ENCODE data around the gene BARD1.

Gene BARD1

DNA sequence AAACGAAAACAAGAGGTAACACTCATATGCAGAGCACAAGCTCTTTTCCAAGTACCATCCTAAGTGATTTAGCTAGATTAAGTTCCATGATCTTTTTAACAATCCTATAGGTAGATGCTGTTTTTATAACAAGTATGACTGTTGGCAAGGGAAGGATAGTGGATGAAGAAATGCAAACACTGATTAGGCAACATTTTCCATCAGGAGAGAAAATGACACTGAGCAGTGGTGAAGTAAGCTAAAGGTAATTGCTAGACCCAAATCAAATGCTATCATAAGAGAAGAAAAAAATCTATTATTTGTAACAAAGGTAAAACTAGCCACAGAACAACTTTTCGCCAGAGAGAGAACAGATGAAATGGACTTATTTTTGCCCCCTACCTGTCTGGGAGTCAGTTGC, 34.3 kb upstream of the BARD1 start:
- TF ChIP-seq EZH2 (IDR thresholded peaks at IDR 0.05; ENCODE audit: borderline replicate concordance, low read length): no peak
- TF ChIP-seq, protein P1, sequence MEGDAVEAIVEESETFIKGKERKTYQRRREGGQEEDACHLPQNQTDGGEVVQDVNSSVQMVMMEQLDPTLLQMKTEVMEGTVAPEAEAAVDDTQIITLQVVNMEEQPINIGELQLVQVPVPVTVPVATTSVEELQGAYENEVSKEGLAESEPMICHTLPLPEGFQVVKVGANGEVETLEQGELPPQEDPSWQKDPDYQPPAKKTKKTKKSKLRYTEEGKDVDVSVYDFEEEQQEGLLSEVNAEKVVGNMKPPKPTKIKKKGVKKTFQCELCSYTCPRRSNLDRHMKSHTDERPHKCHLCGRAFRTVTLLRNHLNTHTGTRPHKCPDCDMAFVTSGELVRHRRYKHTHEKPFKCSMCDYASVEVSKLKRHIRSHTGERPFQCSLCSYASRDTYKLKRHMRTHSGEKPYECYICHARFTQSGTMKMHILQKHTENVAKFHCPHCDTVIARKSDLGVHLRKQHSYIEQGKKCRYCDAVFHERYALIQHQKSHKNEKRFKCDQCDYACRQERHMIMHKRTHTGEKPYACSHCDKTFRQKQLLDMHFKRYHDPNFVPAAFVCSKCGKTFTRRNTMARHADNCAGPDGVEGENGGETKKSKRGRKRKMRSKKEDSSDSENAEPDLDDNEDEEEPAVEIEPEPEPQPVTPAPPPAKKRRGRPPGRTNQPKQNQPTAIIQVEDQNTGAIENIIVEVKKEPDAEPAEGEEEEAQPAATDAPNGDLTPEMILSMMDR (IDR thresholded peaks at IDR 0.05; ENCODE audit: low read length): no peak
- H3K79me2 ChIP-seq (ENCODE audit: insufficient read depth, low read length): no peaks in the 10 kb centered on the region
- no peaks in the 10 kb centered on the region for H3K27me3 ChIP-seq (ENCODE audit: insufficient read depth, low read length)
- H3K4me2 ChIP-seq (ENCODE audit: low read length): no peak overlapping the region
- no peaks in the 10 kb centered on the region for H3K4me1 ChIP-seq (ENCODE audit: insufficient read depth, low read length, severe bottlenecking)
- no peak overlapping the region for H2AFZ ChIP-seq (ENCODE audit: low read length)
- H4K20me1 ChIP-seq (ENCODE audit: insufficient read depth, low read length): no peaks in the 10 kb centered on the region
- no peaks in the 10 kb centered on the region for H3F3A ChIP-seq (ENCODE audit: insufficient read depth, low read length)
- no peak overlapping the region for H3K27ac ChIP-seq (ENCODE audit: low read depth, low read length, poor library complexity, severe bottlenecking)
- no peak overlapping the region for H3K9ac ChIP-seq (ENCODE audit: low read length)
- no peaks in the 10 kb centered on the region for H3K36me3 ChIP-seq (ENCODE audit: insufficient read depth, low read length)
- H3K4me3 ChIP-seq (ENCODE audit: low read depth, low read length, poor library complexity, severe bottlenecking): no peak overlapping the region
- H3K9me3 ChIP-seq (ENCODE audit: low read length): peaks cover 5% of the 10 kb centered on the region; the same call in 1 of the 2 replicates
- no peaks in the 10 kb centered on the region for H3K9me2 ChIP-seq (ENCODE audit: low read depth, low read length)

GRCh38 chr2:214839464-214839863, 30.0 kb upstream of the BARD1 start:
- H3K4me3 ChIP-seq (ENCODE audit: low read depth, low read length, poor library complexity, severe bottlenecking): no peak overlapping the region
- no peaks in the 10 kb centered on the region for H3K79me2 ChIP-seq (ENCODE audit: insufficient read depth, low read length)
- H2AFZ ChIP-seq (ENCODE audit: low read length): no peak overlapping the region
- no peaks in the 10 kb centered on the region for H4K20me1 ChIP-seq (ENCODE audit: insufficient read depth, low read length)
- no peak overlapping the region for H3K27ac ChIP-seq (ENCODE audit: low read depth, low read length, poor library complexity, severe bottlenecking)
- no peaks in the 10 kb centered on the region for H3K9me2 ChIP-seq (ENCODE audit: low read depth, low read length)
- no peak overlapping the region for H3K4me2 ChIP-seq (ENCODE audit: low read length)
- H3F3A ChIP-seq (ENCODE audit: insufficient read depth, low read length): no peaks in the 10 kb centered on the region
- no peaks in the 10 kb centered on the region for H3K36me3 ChIP-seq (ENCODE audit: insufficient read depth, low read length)
- H3K9ac ChIP-seq (ENCODE audit: low read length): no peak overlapping the region
- peaks cover 5% of the 10 kb centered on the region; the same call in 1 of the 2 replicates for H3K9me3 ChIP-seq (ENCODE audit: low read length)
- H3K27me3 ChIP-seq (ENCODE audit: insufficient read depth, low read length): no peaks in the 10 kb centered on the region
- TF ChIP-seq, protein P1 (IDR thresholded peaks at IDR 0.05; ENCODE audit: low read length): no peak
- no peak for TF ChIP-seq EZH2 (IDR thresholded peaks at IDR 0.05; ENCODE audit: borderline replicate concordance, low read length)
- no peaks in the 10 kb centered on the region for H3K4me1 ChIP-seq (ENCODE audit: insufficient read depth, low read length, severe bottlenecking)

- Histone ChIP-seq H3K9me2 (ENCODE audit: low read depth, low read length) (no peaks in the 10 kb centered on the region), H2AFZ (ENCODE audit: low read length) (no peak overlapping the region), H3K9ac (ENCODE audit: low read length) (no peak overlapping the region), H3K9me3 (ENCODE audit: low read length) (peaks cover 5% of the 10 kb centered on the region; the same call in 1 of the 2 replicates), H3K36me3 (ENCODE audit: insufficient read depth, low read length) (no peaks in the 10 kb centered on the region), H3K4me2 (ENCODE audit: low read length) (no peak overlapping the region), H3K27ac (ENCODE audit: low read depth, low read length, poor library complexity, severe bottlenecking) (no peak overlapping the region), H3K79me2 (ENCODE audit: insufficient read depth, low read length) (no peaks in the 10 kb centered on the region), H4K20me1 (ENCODE audit: insufficient read depth, low read length) (no peaks in the 10 kb centered on the region), H3F3A (ENCODE audit: insufficient read depth, low read length) (no peaks in the 10 kb centered on the region), H3K4me1 (ENCODE audit: insufficient read depth, low read length, severe bottlenecking) (no peaks in the 10 kb centered on the region), H3K4me3 (ENCODE audit: low read depth, low read length, poor library complexity, severe bottlenecking) (no peak overlapping the region), H3K27me3 (ENCODE audit: insufficient read depth, low read length) (no peaks in the 10 kb centered on the region)
- no peak for TF ChIP-seq EZH2 (IDR thresholded peaks at IDR 0.05; ENCODE audit: borderline replicate concordance, low read length)
- TF ChIP-seq, protein P1 (IDR thresholded peaks at IDR 0.05; ENCODE audit: low read length): no peak
Observed at GRCh38 chr2:214837466-214837865, 28.0 kb upstream of the BARD1 start.

All from OCI-LY1 (cell line).